ENCODE measurements around the gene FKBP11.
"Not testable (repeated sequence)": the region's sequence is repeated elsewhere in the genome, so short reads cannot be mapped to it uniquely, and the experiment has no call there.

Gene FKBP11

DNA sequence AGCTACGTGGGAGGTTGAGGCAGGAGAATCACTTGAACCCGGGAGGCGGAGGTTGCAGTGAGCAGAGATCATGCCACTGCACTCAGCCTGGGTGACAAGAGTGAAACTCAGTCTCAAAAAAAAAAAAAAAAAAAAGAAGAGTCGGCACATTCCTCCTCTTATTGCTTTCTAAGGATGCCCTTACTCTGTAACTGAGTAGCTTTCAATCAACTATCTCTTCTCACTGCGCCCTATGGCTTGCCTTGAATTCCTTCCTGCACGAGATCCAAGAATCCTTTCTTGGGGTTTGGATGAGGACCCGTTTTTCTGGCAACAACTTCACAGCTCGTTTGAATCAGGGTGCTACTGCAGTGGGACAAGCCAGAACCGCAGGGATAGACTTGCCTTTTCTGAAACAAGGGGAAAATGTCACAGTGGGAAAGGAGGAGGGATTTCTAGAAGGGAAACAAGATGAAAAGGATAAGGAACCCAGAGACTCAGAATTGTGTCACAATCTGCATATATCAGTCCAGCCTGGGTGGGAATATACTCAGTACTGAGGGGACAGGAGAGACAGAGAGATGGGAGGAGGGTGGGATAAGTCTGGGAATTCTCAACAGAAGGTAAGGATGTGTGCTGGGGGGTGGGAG, 43.5 kb downstream of the FKBP11 start:
- H3K9me3 ChIP-seq = no peaks in the 10 kb centered on the region
- DNase-seq = no peak
- H3K36me3 ChIP-seq = no peaks in the 10 kb centered on the region
- 0 out of 2 replicates have a peak, but pooled peaks cover 6% of the 10 kb centered on the region for H3K4me1 ChIP-seq
- no peak overlapping the region for H3K4me3 ChIP-seq (ENCODE audit: low read depth, low read length)
- no peaks in the 10 kb centered on the region for H3K27me3 ChIP-seq
- TF ChIP-seq, protein P1, sequence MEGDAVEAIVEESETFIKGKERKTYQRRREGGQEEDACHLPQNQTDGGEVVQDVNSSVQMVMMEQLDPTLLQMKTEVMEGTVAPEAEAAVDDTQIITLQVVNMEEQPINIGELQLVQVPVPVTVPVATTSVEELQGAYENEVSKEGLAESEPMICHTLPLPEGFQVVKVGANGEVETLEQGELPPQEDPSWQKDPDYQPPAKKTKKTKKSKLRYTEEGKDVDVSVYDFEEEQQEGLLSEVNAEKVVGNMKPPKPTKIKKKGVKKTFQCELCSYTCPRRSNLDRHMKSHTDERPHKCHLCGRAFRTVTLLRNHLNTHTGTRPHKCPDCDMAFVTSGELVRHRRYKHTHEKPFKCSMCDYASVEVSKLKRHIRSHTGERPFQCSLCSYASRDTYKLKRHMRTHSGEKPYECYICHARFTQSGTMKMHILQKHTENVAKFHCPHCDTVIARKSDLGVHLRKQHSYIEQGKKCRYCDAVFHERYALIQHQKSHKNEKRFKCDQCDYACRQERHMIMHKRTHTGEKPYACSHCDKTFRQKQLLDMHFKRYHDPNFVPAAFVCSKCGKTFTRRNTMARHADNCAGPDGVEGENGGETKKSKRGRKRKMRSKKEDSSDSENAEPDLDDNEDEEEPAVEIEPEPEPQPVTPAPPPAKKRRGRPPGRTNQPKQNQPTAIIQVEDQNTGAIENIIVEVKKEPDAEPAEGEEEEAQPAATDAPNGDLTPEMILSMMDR (IDR thresholded peaks at IDR 0.05; ENCODE audit: low read depth, low read length) = no peak

DNA sequence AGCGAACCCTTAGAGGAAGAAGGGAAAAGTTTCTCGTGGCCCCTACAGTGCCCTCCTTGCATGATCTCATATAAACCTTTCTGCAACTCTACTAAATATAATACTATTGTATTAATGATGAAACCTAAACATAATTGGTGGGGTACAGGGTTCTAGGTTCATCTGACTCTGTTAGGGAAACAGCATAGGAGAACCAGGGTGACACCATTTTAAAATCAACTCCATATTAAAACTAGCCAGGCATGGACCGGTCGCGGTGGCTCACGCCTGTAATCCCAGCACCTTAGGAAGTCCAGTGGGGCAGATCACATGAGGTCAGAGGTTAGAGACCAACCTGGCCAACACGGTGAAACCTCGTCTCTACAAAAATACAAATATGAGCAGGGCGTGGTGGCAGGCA, 44.6 kb downstream of the FKBP11 start:
- Histone ChIP-seq H3K9me3 (no peaks in the 10 kb centered on the region), H3K4me1 (0 out of 2 replicates have a peak, but pooled peaks cover 6% of the 10 kb centered on the region), H3K27me3 (no peaks in the 10 kb centered on the region), H3K4me3 (ENCODE audit: low read depth, low read length) (no peak overlapping the region), H3K36me3 (no peaks in the 10 kb centered on the region)
- no peak for DNase-seq
- TF ChIP-seq, protein P1 (IDR thresholded peaks at IDR 0.05; ENCODE audit: low read depth, low read length) = no peak

DNA sequence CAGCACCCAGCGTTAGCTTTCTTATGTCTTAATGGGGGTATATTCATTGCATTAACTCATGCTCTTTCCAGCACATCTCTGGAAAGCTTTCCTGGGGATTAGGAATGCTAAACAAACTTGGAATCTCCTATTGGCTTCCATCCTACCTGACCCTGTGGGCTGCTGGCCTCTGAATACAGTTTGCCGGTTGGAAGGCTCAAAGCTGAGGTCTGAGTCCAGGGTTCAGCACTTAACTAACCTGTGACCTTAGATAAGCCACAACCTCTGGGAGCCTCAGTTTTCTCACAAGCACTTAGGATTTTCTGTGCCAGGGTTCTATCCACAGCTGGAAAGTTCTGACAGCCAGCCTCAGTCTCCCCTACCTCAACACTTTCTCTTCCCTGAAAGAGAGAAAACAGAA, 46.7 kb downstream of the FKBP11 start:
- Histone ChIP-seq H3K36me3 (no peaks in the 10 kb centered on the region), H3K4me1 (0 out of 2 replicates have a peak, but pooled peaks cover 6% of the 10 kb centered on the region), H3K4me3 (ENCODE audit: low read depth, low read length) (no peak overlapping the region), H3K27me3 (no peaks in the 10 kb centered on the region), H3K9me3 (no peaks in the 10 kb centered on the region)
- no peak for DNase-seq
- TF ChIP-seq, protein P1 (IDR thresholded peaks at IDR 0.05; ENCODE audit: low read depth, low read length) = no peak

DNA sequence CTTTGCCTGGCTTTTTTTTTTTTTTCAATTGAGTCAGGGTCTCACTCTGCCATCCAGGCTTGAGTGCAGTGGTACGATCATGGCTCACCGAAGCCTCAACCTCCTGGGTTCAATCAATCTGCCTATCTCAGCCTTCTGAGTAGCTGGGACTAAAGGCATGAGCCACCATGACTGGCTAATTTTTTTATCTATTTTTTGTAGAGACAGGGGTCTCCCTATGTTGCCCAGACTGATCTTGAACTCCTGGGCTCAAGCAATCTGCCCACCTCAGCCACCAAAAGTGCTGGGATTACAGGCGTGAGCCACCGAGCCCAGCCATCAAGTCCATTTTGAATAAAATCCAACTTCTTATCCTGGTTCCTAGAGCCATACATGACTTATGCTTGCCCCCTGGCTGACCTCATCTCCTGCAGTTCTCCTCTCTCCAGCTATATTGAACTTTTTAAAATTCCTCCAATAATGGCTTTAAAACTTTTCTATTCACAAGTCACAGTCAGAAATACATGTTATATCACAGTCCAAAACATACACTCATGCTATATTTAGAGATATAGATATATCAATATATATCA, 49.3 kb downstream of the FKBP11 start:
- Histone ChIP-seq H3K4me1 (no peaks in the 10 kb centered on the region), H3K27me3 (no peaks in the 10 kb centered on the region), H3K9me3 (no peaks in the 10 kb centered on the region), H3K36me3 (no peaks in the 10 kb centered on the region), H3K4me3 (ENCODE audit: low read depth, low read length) (no peak overlapping the region)
- TF ChIP-seq, protein P1 (IDR thresholded peaks at IDR 0.05; ENCODE audit: low read depth, low read length) = no peak
- DNase-seq = no peak

DNA sequence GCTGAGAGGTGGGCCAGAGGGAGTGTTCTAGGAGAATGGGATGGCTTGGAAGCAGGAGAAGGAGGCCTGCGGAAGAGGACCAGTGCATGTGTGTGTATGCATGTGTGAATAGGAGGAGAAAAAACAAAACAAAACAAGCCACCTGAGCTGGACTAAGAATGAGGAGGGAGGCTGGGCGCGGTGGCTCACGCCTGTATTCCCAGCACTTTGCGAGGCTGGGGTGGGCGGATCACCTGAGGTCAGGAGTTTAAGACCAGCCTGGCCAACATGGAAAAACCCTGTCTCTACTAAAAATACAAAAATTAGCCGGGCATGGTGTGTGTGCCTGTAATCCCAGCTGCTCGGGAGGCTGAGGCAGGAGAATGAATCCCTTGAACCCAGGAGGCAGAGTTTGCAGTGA, 51.8 kb downstream of the FKBP11 start:
- DNase-seq; H3K27me3 ChIP-seq; H3K4me3 ChIP-seq (ENCODE audit: low read depth, low read length); H3K4me1 ChIP-seq; H3K9me3 ChIP-seq; H3K36me3 ChIP-seq: not testable (repeated sequence)

DNA sequence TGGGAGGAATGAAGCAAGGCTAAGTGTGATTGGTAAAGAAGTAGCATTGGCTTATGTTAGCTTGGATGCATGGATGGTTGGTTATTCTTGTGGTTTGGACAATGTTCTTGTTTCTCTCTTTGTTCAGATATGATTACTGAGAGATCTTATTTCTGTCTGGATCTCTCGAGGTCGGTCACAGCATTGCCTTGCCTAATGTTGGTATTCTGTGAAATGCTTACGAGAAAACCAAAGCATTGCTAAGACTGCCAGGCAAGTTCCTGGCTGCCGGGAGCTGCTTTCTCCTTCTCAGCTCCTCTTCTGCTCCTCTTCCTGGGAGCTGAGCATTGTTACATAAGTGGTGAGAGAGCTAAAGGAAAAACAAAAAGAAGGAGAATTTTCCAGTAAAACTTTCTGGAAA, 52.2 kb downstream of the FKBP11 start:
- no peak for DNase-seq

More for the DNA sequence above, 52.2 kb downstream of the FKBP11 start:
- TF ChIP-seq, protein P1 (IDR thresholded peaks at IDR 0.05; ENCODE audit: low read depth, low read length) = no peak
- Histone ChIP-seq H3K4me1 (no peaks in the 10 kb centered on the region), H3K36me3 (no peaks in the 10 kb centered on the region), H3K4me3 (ENCODE audit: low read depth, low read length) (no peak overlapping the region), H3K27me3 (no peaks in the 10 kb centered on the region), H3K9me3 (no peaks in the 10 kb centered on the region)

Measured in BE2C (cell line).